ENCODE measurements around the gene CCDC73. TPM values are rescaled to one million over a fixed set of nuclear protein-coding genes. Genes with fewer than 3 reads are reported as not detected.

CCDC73 gene
- total RNA-seq, 1 donor from 2014 or later: not detected

- Histone ChIP-seq H3K4me2 (ENCODE audit: low read length) (no peak overlapping the region), H3K27me3 (ENCODE audit: insufficient read depth, low read length) (no peaks in the 10 kb centered on the region), H3K4me3 (ENCODE audit: insufficient read depth, low read depth, low read length) (no peak overlapping the region), H2AFZ (ENCODE audit: low read depth, low read length) (no peak overlapping the region), H3K9ac (ENCODE audit: low read length) (no peak overlapping the region), H3K9me3 (ENCODE audit: insufficient read depth, low read depth, low read length) (no peaks in the 10 kb centered on the region), H3K36me3 (ENCODE audit: insufficient read depth, low read length) (no peaks in the 10 kb centered on the region), H3K4me1 (ENCODE audit: insufficient read depth, low read length) (no peaks in the 10 kb centered on the region), H3K79me2 (ENCODE audit: insufficient read depth, low read length) (no peaks in the 10 kb centered on the region), H3K27ac (ENCODE audit: low read depth, low read length) (no peak overlapping the region), H4K20me1 (ENCODE audit: insufficient read depth, low read length) (no peaks in the 10 kb centered on the region)
- Mint-ChIP-seq H3K27ac (ENCODE audit: unreplicated experiment) (no peak overlapping the region), H3K4me3 (ENCODE audit: unreplicated experiment) (no peak overlapping the region), H3K9me3 (ENCODE audit: unreplicated experiment) (no peaks in the 10 kb centered on the region), H3K27me3 (ENCODE audit: low read depth, unreplicated experiment) (peaks cover 7% of the 10 kb centered on the region), H3K36me3 (ENCODE audit: low read depth, unreplicated experiment) (no peaks in the 10 kb centered on the region), H3K4me1 (ENCODE audit: low read depth, unreplicated experiment) (no peaks in the 10 kb centered on the region)
- FAIRE-seq (no peak), DNase-seq (ENCODE audit: low read depth) (no peak)
- TF ChIP-seq EZH2 (IDR thresholded peaks at IDR 0.05; ENCODE audit: insufficient read depth, low read length) (no peak), CTCF (IDR thresholded peaks at IDR 0.05; ENCODE audit: insufficient read depth, low read depth, low read length) (no peak)
Measured at GRCh38 chr11:32779136-32779535, 15.3 kb downstream of the CCDC73 start.

DNA sequence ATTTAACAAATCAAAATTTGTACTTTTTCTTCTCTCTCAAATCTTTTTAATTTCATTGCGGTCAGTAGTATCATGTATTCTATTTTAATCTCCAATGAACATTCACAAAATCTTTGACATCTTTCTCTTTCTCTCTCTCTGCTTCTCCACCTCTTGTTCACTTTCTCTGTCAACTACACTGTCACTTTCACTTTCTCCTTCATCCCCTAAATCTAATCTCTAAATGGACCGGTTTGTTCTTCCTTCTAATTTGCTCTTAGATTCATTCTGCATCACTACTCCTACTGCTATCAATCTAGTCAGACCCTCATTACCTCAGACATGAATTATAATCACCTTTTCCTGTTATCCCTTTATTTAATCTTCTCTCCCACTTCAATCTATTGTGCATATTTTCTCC, 18.6 kb downstream of the CCDC73 start:
- H3K27me3 ChIP-seq (ENCODE audit: insufficient read depth, low read length): no peaks in the 10 kb centered on the region
- no peaks in the 10 kb centered on the region for H4K20me1 ChIP-seq (ENCODE audit: insufficient read depth, low read length)
- H3K4me3 ChIP-seq (ENCODE audit: insufficient read depth, low read depth, low read length): no peak overlapping the region
- no peak overlapping the region for H3K9ac ChIP-seq (ENCODE audit: low read length)
- no peak overlapping the region for H2AFZ ChIP-seq (ENCODE audit: low read depth, low read length)
- no peaks in the 10 kb centered on the region for H3K9me3 ChIP-seq (ENCODE audit: insufficient read depth, low read depth, low read length)
- no peak overlapping the region for H3K4me2 ChIP-seq (ENCODE audit: low read length)
- TF ChIP-seq CTCF (IDR thresholded peaks at IDR 0.05; ENCODE audit: insufficient read depth, low read depth, low read length): no peak
- TF ChIP-seq EZH2 (IDR thresholded peaks at IDR 0.05; ENCODE audit: insufficient read depth, low read length): no peak
- Mint-ChIP-seq H3K27me3 (ENCODE audit: low read depth, unreplicated experiment) (no peaks in the 10 kb centered on the region), H3K4me1 (ENCODE audit: low read depth, unreplicated experiment) (no peaks in the 10 kb centered on the region), H3K27ac (ENCODE audit: unreplicated experiment) (no peak overlapping the region), H3K36me3 (ENCODE audit: low read depth, unreplicated experiment) (no peaks in the 10 kb centered on the region), H3K9me3 (ENCODE audit: unreplicated experiment) (no peaks in the 10 kb centered on the region), H3K4me3 (ENCODE audit: unreplicated experiment) (no peak overlapping the region)
- H3K27ac ChIP-seq (ENCODE audit: low read depth, low read length): no peak overlapping the region
- no peak for FAIRE-seq
- H3K79me2 ChIP-seq (ENCODE audit: insufficient read depth, low read length): no peaks in the 10 kb centered on the region
- no peaks in the 10 kb centered on the region for H3K4me1 ChIP-seq (ENCODE audit: insufficient read depth, low read length)
- no peaks in the 10 kb centered on the region for H3K36me3 ChIP-seq (ENCODE audit: insufficient read depth, low read length)
- DNase-seq (ENCODE audit: low read depth): no peak

- Histone ChIP-seq H3K4me3 (ENCODE audit: insufficient read depth, low read depth, low read length) (no peak overlapping the region), H2AFZ (ENCODE audit: low read depth, low read length) (no peak overlapping the region), H3K27ac (ENCODE audit: low read depth, low read length) (no peak overlapping the region), H3K79me2 (ENCODE audit: insufficient read depth, low read length) (no peaks in the 10 kb centered on the region), H3K9ac (ENCODE audit: low read length) (no peak overlapping the region), H3K27me3 (ENCODE audit: insufficient read depth, low read length) (no peaks in the 10 kb centered on the region), H3K36me3 (ENCODE audit: insufficient read depth, low read length) (no peaks in the 10 kb centered on the region), H3K4me2 (ENCODE audit: low read length) (no peak overlapping the region), H3K4me1 (ENCODE audit: insufficient read depth, low read length) (no peaks in the 10 kb centered on the region), H4K20me1 (ENCODE audit: insufficient read depth, low read length) (no peaks in the 10 kb centered on the region), H3K9me3 (ENCODE audit: insufficient read depth, low read depth, low read length) (no peaks in the 10 kb centered on the region)
- FAIRE-seq (no peak), DNase-seq (ENCODE audit: low read depth) (no peak)
- H3K27me3 Mint-ChIP-seq (ENCODE audit: low read depth, unreplicated experiment): no peaks in the 10 kb centered on the region
- no peak overlapping the region for H3K27ac Mint-ChIP-seq (ENCODE audit: unreplicated experiment)
- no peaks in the 10 kb centered on the region for H3K4me1 Mint-ChIP-seq (ENCODE audit: low read depth, unreplicated experiment)
- TF ChIP-seq EZH2 (IDR thresholded peaks at IDR 0.05; ENCODE audit: insufficient read depth, low read length) (no peak), CTCF (IDR thresholded peaks at IDR 0.05; ENCODE audit: insufficient read depth, low read depth, low read length) (no peak)
- no peak overlapping the region for H3K4me3 Mint-ChIP-seq (ENCODE audit: unreplicated experiment)
- H3K9me3 Mint-ChIP-seq (ENCODE audit: unreplicated experiment): no peaks in the 10 kb centered on the region
- H3K36me3 Mint-ChIP-seq (ENCODE audit: low read depth, unreplicated experiment): no peaks in the 10 kb centered on the region
Measured at GRCh38 chr11:32774081-32774480, 20.4 kb downstream of the CCDC73 start.
